K562 (cell line): ENCODE results near the gene RHD. TPM values are rescaled to one million over a fixed set of nuclear protein-coding genes. Genes with fewer than 3 reads are reported as not detected.

Experiments
- NFE2 ChIP-seq: IDR thresholded peaks from 2 replicates; pipeline ENCODE4 v1.6.1; 2014; ENCODE audit warnings: antibody characterized with exemption, low read depth
- ZNF407 ChIP-seq: fragments of 450-650 bp; IDR thresholded peaks from 2 replicates; pipeline ENCODE4 v1.6.1; 2016; ENCODE audit warnings: low read depth
- polyA plus RNA-seq, 8 experiments: library from polyadenylated mRNA; depleted of rRNA in 4 of 8; stranded (reverse) in 5 of 8; unstranded in 3 of 8; fragments of >200 nt; fragmentation: Nextera tagmentation in 2 of 8; fragmentation: Illumina TruSeq in 1 of 8; extraction: Ambion mirVana in 2 of 8; extraction: Trizol in 1 of 8; gene quantifications; 2 replicates each; pipeline versions ENCODE4 v1.2.1 to v1.2.3, GENCODE V29; 2011 to 2014; ENCODE audit warnings: inconsistent platforms in 1 of 8, missing spikeins in 1 of 8
- total RNA-seq, 7 experiments: library from RNA; depleted of rRNA in 6 of 7; stranded (reverse); fragments of >200 nt in 6 of 7; fragmentation: Illumina TruSeq in 2 of 7; extraction: Trizol in 2 of 7; gene quantifications; 2 replicates each; pipeline versions ENCODE4 v1.2.1 to v1.2.3, GENCODE V29; 2011 to 2021; ENCODE audit warnings: low replicate concordance in 1 of 7

RHD gene
- total and polyA plus RNA-seq, 9 of the 15 experiments (the other 6 are each of a cell fraction or from before 2014, with no cell fraction given), result 8.8 to 32.4 (median 15.0) TPM

GRCh38 chr1:25239681-25240541 is 32.4 kb upstream of the RHD start (continued):
- TF ChIP-seq ZNF407 (no peak), NFE2 (no peak; the same call in none of the 2 replicates)
